Measurements from ENCODE around the gene NACC2. TPM values are rescaled to one million over a fixed set of nuclear protein-coding genes. Genes with fewer than 3 reads are reported as not detected.
"Not testable (repeated sequence)": the region's sequence is repeated elsewhere in the genome, so short reads cannot be mapped to it uniquely, and the experiment has no call there.

Gene NACC2
- total RNA-seq, 4 donors from 2014 or later, result 22.9 to 37.6 (median 24.8) TPM

- no peak for DNase-seq (ENCODE audit: low spot score)
- ATAC-seq (ENCODE audit: low FRiP score), result no peak
- no peak for TF ChIP-seq CTCF (IDR thresholded peaks at IDR 0.05)
Measured at GRCh38 chr9:136105398-136106135, 10.5 kb upstream of the NACC2 start.

GRCh38 chr9:136104916-136105315 lies 9.8 kb upstream of the NACC2 start:
- ATAC-seq (ENCODE audit: low FRiP score) (no peak), DNase-seq (ENCODE audit: low spot score) (no peak)
- TF ChIP-seq CTCF (IDR thresholded peaks at IDR 0.05), result no peak

- no peak for DNase-seq (ENCODE audit: low spot score)
- no peak for ATAC-seq (ENCODE audit: low FRiP score)
- no peak for TF ChIP-seq CTCF (IDR thresholded peaks at IDR 0.05)
Measured at GRCh38 chr9:136104488-136104800, 9.4 kb upstream of the NACC2 start.

GRCh38 chr9:136103651-136104487 lies 8.8 kb upstream of the NACC2 start:
- ATAC-seq (ENCODE audit: low FRiP score) (no peak), DNase-seq (ENCODE audit: low spot score) (no peak)
- no peak for TF ChIP-seq CTCF (IDR thresholded peaks at IDR 0.05)

- not testable (repeated sequence) for ATAC-seq (ENCODE audit: low FRiP score); DNase-seq (ENCODE audit: low spot score)
Measured at GRCh38 chr9:136101615-136102074, 6.6 kb upstream of the NACC2 start.

- no peak for DNase-seq (ENCODE audit: low spot score)
- no peak for TF ChIP-seq CTCF (IDR thresholded peaks at IDR 0.05)
- no peak for ATAC-seq (ENCODE audit: low FRiP score)
Measured at GRCh38 chr9:136100700-136101614, 5.9 kb upstream of the NACC2 start.

- no peak for DNase-seq (ENCODE audit: low spot score)
- ATAC-seq (ENCODE audit: low FRiP score), result no peak
- no peak for TF ChIP-seq CTCF (IDR thresholded peaks at IDR 0.05)
Measured at GRCh38 chr9:136099542-136099941, 4.5 kb upstream of the NACC2 start.

All from omental fat pad (tissue), 4 donors.